ENCODE measurements around the gene MRPL18. TPM values are rescaled to one million over a fixed set of nuclear protein-coding genes. Genes with fewer than 3 reads are reported as not detected.

MRPL18 gene
- total RNA-seq, 1 donor from 2014 or later = 31.0 TPM

DNA sequence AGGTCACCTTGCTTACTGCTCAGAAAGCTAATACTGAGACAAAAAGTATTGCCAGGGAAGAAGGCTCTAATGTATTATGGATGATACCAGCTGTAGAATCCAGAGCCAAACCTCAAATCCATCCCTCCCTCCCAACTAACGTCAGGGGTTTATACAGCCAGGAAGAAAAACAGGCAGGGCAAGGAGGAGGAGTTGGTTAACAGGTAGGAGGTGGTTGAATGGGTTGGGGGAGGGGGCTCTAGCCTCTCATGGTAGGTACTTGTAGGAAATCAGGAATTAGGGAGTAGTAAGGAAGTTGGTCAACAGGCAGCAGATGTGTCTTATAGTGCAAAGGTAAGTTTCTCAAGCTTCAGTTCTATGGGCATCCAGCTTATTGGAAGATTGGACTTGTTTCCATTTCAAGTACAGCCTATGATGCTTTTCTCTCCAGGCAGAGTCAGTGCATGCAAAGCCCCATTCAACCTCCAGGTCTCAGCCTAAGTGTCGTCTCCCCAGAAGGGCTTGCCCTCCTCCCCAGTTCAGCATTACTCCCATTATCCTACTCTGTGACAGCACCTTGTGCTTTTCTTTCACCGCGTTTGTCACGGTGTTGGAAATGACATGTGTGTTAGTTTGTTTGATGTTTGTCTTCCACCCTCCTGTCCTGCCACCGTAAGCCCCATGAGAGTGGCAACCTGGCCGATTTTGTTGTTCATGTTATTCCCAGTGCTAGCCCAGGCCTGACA, 47.9 kb downstream of the MRPL18 start:
- Mint-ChIP-seq H3K27me3 (ENCODE audit: unreplicated experiment) (peaks cover 2% of the 10 kb centered on the region), H3K4me3 (ENCODE audit: unreplicated experiment) (no peak overlapping the region), H3K27ac (ENCODE audit: unreplicated experiment) (no peak overlapping the region), H3K9me3 (ENCODE audit: unreplicated experiment) (no peaks in the 10 kb centered on the region), H3K36me3 (ENCODE audit: low read depth, unreplicated experiment) (no peaks in the 10 kb centered on the region), H3K4me1 (ENCODE audit: unreplicated experiment) (no peaks in the 10 kb centered on the region)
- TF ChIP-seq, protein P1, sequence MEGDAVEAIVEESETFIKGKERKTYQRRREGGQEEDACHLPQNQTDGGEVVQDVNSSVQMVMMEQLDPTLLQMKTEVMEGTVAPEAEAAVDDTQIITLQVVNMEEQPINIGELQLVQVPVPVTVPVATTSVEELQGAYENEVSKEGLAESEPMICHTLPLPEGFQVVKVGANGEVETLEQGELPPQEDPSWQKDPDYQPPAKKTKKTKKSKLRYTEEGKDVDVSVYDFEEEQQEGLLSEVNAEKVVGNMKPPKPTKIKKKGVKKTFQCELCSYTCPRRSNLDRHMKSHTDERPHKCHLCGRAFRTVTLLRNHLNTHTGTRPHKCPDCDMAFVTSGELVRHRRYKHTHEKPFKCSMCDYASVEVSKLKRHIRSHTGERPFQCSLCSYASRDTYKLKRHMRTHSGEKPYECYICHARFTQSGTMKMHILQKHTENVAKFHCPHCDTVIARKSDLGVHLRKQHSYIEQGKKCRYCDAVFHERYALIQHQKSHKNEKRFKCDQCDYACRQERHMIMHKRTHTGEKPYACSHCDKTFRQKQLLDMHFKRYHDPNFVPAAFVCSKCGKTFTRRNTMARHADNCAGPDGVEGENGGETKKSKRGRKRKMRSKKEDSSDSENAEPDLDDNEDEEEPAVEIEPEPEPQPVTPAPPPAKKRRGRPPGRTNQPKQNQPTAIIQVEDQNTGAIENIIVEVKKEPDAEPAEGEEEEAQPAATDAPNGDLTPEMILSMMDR (IDR thresholded peaks at IDR 0.05; ENCODE audit: unreplicated experiment) = no peak
- no peak for DNase-seq (ENCODE audit: low spot score)

DNA sequence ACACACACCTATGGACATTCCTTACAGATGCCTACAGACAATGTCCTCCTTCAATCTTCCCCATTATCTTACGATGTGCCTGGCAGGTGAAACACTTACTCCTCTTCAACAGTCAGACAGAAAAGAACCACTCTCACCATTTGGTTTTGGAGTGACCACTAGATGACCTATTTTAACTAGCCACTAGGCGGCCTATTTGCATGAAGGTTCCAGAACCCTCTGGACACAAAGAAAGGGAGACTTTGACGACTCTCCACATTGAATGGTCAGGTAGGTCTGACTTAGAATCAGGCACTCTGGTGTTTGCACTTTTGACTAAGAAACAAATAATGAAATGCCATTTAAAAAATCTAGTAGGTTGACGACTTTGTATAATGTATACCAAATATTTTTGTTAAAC, 51.8 kb downstream of the MRPL18 start:
- Mint-ChIP-seq H3K9me3 (ENCODE audit: unreplicated experiment) (no peaks in the 10 kb centered on the region), H3K4me3 (ENCODE audit: unreplicated experiment) (no peak overlapping the region), H3K27me3 (ENCODE audit: unreplicated experiment) (peaks cover 4% of the 10 kb centered on the region), H3K4me1 (ENCODE audit: unreplicated experiment) (no peaks in the 10 kb centered on the region), H3K36me3 (ENCODE audit: low read depth, unreplicated experiment) (no peaks in the 10 kb centered on the region), H3K27ac (ENCODE audit: unreplicated experiment) (no peak overlapping the region)
- no peak for DNase-seq (ENCODE audit: low spot score)
- TF ChIP-seq, protein P1 (IDR thresholded peaks at IDR 0.05; ENCODE audit: unreplicated experiment) = peak; percentile 56

DNA sequence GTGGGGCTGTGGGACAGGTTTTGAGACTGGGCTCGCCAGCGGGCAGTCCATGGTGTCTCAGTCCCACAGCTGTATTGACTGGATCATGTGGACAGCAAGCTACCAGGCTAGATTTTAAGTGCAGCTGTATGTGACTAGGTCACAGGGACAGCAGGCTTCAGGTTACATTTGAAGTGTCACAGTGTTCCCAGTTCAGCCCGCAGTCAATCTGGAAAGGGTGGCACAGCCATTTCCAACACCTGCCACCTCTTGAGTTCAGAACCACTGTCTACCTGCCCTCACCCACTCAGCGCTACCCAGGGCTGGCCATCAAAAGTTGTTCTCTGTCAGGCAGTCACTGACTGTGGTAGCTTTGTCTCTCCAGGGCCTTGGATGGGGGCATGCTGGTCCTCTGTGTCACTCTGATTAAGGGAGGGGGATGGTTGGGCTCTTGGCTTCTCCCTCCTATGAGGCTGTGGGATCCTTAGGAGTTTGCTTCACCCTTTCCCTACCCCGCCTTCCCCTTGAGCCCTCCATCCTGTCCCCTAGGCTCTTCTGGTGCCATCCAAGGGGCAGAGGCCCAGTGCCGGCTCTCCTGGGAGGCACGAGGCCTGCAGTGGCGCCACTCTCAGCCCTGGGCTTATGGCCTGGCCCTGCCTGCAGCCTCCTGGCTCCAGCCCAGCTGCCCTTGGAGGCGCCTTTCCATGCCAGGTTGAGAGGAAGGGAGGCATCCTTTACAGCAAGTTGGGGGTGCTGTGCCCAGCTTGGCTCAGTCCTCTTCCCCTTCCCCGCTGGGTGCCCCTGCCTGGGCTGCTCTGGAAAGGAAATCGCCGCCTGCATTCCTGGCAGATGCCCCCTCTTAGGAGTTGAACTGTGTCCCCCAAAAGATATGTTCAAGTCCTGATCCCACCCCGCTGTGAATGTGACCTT, 54.7 kb downstream of the MRPL18 start:
- no peak overlapping the region for H3K27ac Mint-ChIP-seq (ENCODE audit: unreplicated experiment)
- peaks cover 2% of the 10 kb centered on the region for H3K27me3 Mint-ChIP-seq (ENCODE audit: unreplicated experiment)
- no peaks in the 10 kb centered on the region for H3K9me3 Mint-ChIP-seq (ENCODE audit: unreplicated experiment)
- H3K4me1 Mint-ChIP-seq (ENCODE audit: unreplicated experiment) = no peaks in the 10 kb centered on the region
- H3K36me3 Mint-ChIP-seq (ENCODE audit: low read depth, unreplicated experiment) = no peaks in the 10 kb centered on the region
- H3K4me3 Mint-ChIP-seq (ENCODE audit: unreplicated experiment) = no peak overlapping the region
- TF ChIP-seq, protein P1 (IDR thresholded peaks at IDR 0.05; ENCODE audit: unreplicated experiment) = no peak
- DNase-seq (ENCODE audit: low spot score) = no peak

Other genes starting within 250 kb of the MRPL18 start
- 41.3 TPM for gene SOD2, start 97.2 kb upstream of the MRPL18 start, total RNA-seq (ENCODE audit: unreplicated experiment)
- gene WTAP, start 63.0 kb upstream of the MRPL18 start, total RNA-seq (ENCODE audit: unreplicated experiment) = 95.4 TPM
- 119 TPM for gene ACAT2, start 28.4 kb upstream of the MRPL18 start, total RNA-seq (ENCODE audit: unreplicated experiment)
- 213 TPM for gene TCP1, start 865 bp upstream of the MRPL18 start, total RNA-seq (ENCODE audit: unreplicated experiment)
- gene PNLDC1, start 9.8 kb downstream of the MRPL18 start, total RNA-seq (ENCODE audit: unreplicated experiment) = not detected
- not detected for gene MAS1, start 100.5 kb downstream of the MRPL18 start, total RNA-seq (ENCODE audit: unreplicated experiment)
- gene IGF2R, start 178.6 kb downstream of the MRPL18 start, total RNA-seq (ENCODE audit: unreplicated experiment) = 108 TPM

Measured in endothelial cell (in vitro differentiated cells).